HG03571 (cell line): Measurements from ENCODE around the gene MUC3A.

Experiments
- ATAC-seq: cut with Tn5 transposase; IDR thresholded peaks from one replicate; pipeline ENCODE4 v1.9.1; 2021; ENCODE audit not compliant: unreplicated experiment

Gene MUC3A

DNA sequence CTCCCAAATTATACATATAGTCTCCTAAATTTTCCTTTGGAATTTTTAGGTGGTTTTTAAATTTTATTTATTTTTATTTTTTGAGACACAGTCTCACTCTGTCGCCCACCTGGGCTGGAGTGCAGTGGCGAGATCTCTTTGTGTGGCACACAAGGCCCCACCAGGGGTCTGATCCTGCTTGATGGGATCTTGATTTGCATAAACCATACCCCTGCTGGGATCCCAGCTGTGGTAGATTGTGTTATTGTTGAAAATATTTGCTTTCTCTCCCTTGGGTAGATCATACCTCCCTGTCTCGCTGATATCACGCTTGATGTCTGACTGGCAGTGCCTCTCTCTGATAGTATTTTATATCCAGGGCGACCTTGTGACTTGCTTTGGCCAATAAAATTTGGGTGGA lies 5.6 kb upstream of the MUC3A start:
- ATAC-seq = no peak

- no peak for ATAC-seq
Observed at GRCh38 chr7:100944138-100944537, 5.2 kb upstream of the MUC3A start.

GRCh38 chr7:100946111-100946510 lies 3.2 kb upstream of the MUC3A start:
- no peak for ATAC-seq

DNA sequence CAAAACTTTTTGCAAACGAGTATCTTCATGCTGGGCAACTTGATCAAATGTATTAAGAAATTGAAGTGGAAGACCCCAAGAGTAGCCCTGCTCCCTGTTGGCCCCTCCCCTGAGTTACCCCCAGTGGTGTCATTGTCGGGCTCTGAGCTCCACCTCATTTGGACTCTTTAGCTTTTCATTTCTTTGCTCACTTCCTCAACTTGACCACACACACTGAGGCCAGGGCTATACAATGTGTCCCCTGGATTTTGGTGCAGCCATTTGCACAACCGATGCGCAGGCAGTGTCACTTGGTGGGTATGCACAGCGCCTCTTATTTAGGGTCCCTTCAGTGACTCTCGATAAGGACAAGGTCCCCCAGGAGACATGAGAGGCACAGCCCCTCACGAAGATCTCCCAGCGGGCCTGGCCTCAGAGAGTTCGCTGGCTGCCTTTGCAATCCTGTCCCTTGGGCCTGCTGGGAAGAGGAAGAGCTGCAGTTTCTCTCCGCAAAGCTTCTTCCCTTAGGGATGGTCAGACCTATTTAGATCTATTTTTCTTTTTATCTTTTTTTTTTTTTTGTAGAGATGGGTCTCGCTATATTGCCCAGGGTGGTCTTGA lies 2.5 kb upstream of the MUC3A start:
- no peak for ATAC-seq

GRCh38 chr7:100947792-100948191 lies 1.5 kb upstream of the MUC3A start:
- no peak for ATAC-seq

- no peak for ATAC-seq
Observed at GRCh38 chr7:100949933-100950443, 654 bp downstream of the MUC3A start.

DNA sequence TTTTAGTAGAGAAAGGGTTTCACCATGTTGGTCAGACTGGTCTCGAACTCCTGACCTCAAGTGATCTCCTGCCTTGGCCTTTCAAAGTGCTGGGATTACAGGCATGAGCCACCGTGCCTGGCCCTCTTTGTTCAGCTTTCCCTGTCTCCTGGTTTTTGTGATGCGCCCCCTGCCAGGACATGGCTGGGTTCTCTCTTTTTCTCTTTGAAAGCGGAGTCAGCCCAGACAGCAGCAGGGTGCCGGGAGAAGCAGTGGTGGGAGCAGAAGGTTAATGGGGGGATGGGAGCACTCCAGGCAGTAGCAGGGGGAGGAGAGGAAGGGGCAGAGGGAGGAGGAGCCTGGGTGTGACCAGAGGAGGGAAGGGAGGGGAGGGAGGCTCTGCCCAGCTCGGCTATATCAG lies 1.8 kb downstream of the MUC3A start:
- ATAC-seq = no peak

GRCh38 chr7:100951888-100952560 lies 2.7 kb downstream of the MUC3A start:
- ATAC-seq = no peak

DNA sequence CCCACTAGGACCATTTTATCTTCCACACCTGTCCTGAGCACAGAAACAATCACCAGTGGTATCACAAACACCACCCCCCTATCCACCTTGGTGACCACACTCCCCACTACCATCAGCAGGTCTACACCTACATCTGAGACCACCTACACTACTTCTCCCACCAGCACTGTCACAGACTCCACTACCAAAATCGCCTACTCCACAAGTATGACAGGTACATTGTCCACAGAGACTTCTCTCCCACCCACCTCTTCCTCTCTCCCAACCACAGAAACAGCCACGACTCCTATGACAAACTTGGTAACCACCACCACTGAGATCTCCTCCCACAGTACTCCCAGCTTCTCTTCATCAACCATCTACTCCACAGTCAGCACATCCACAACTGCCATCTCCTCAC lies 3.3 kb downstream of the MUC3A start:
- no peak for ATAC-seq

GRCh38 chr7:100957832-100958421 lies 8.6 kb downstream of the MUC3A start:
- no peak for ATAC-seq

DNA sequence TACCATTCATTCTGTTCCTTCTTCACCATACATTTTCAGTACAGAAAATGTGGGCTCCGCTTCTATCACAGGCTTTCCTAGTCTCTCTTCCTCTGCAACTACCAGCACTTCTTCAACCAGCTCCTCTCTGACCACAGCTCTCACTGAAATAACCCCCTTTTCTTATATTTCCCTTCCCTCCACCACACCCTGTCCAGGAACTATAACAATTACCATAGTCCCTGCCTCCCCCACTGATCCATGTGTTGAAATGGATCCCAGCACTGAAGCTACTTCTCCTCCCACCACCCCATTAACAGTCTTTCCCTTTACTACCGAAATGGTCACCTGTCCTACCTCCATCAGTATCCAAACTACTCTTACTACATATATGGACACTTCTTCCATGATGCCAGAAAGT lies 10.6 kb downstream of the MUC3A start:
- no peak for ATAC-seq

- ATAC-seq = no peak
Observed at GRCh38 chr7:100962537-100962936, 13.2 kb downstream of the MUC3A start.

- ATAC-seq = no peak
Observed at GRCh38 chr7:100963386-100963785, 14.1 kb downstream of the MUC3A start.

GRCh38 chr7:100963874-100964273 lies 14.5 kb downstream of the MUC3A start:
- ATAC-seq = no peak

DNA sequence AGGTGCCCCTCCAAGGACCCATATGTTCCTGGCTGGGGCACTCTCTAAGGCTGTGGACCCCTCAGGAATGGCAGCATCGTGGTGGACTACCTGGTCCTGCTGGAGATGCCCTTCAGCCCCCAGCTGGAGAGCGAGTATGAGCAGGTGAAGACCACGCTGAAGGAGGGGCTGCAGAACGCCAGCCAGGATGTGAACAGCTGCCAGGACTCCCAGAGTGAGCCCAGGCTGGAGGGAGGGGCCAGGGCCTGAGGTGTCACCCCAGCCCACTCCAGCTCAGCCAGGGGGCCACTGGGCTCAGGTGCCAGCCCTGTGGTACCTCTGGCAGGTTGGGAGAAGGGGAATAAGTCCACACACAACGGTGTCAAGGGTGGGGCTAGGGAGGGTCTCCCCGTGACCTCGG lies 15.3 kb downstream of the MUC3A start:
- ATAC-seq = no peak

DNA sequence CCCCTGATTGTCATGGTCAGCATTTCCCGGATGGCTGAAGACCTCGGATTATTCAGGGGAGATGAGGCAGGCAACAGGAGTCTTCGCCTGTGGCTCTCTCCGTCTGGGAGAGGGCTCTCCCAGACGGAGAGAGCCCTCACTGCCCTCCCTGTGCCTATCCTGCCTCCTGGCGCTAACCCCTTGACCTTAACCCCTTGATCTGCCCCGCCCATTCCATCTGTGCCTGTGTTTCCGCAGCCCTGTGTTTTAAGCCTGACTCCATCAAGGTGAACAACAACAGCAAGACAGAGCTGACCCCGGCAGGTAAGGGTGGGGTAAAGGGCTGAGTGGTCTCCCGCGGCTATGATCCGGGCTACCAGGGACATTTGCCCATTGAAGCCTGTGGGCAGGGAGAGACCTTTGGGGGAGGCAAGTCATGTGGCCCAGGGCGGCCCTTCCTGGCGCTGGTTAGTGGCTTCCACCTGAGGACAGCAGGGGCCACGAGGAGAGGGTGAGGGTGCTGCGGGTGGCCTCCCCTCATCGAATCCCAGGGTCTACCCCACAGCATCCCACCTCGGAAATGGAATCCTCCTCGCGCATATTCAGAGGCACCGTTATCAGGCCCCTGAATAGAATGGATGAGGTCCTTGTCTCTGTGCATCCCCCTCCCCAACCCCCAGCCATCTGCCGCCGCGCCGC lies 15.8 kb downstream of the MUC3A start:
- no peak for ATAC-seq

DNA sequence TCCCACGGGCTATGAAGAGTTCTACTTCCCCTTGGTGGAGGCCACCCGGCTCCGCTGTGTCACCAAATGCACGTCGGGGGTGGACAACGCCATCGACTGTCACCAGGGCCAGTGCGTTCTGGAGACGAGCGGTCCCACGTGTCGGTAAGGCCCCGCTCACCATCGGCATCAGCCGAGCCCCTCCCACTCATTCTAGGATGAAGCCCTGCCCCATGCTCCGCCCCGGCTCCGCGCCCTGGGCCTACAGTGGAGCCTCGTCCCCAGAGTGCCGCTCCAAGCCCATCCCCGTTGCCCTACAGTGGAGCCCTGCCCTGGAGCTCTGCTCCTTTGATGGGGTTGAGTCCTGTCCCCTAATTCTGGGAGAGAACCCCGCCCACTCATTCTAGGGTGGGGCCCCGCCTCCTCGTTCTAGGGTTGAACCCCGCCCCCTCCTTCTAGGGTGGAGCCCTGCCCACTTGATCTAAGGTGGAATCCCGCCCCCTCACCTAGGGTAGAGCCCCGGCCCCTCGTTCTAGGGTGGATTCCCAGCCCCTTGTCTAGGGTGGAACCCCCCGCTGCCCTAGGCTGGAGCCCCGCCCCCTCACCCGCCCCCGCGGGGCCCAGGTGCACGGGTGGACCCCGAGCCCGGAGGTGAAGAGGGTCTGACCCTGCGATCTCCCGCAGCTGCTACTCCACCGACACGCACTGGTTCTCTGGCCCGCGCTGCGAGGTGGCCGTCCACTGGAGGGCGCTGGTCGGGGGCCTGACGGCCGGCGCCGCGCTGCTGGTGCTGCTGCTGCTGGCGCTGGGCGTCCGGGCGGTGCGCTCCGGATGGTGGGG lies 16.6 kb downstream of the MUC3A start:
- ATAC-seq = no peak

DNA sequence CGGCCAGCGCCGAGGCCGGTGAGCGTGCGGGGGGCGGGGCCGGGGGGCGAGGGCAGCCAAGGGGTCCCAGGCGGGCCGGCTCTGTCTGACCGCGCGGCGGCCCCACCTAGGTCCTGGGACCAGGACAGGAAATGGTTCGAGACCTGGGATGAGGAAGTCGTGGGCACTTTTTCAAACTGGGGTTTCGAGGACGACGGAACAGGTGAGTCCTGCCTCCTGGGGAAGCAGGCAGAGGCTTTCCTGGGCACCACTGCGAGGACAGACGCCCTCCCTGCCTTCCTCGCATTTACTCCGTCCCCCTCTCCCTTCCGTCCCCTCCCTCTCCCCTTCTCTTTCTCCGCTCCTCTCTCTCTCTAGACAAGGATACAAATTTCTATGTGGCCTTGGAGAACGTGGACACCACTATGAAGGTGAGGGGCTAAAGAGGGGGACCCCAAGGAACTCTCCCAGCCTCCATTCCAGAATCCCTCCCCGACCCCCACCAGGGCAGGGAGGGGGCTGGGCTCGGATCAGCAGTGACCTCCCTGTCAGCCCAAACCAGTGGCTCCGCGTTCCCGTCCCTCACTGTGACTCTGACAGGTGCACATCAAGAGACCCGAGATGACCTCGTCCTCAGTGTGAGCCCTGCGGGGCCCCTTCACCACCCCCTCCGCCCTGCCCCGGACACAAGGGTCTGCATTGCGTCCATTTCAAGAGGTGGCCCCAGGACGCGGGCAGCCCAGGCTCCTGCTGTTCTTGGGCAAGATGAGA lies 17.4 kb downstream of the MUC3A start:
- no peak for ATAC-seq

GRCh38 chr7:100967292-100967863 lies 18.0 kb downstream of the MUC3A start:
- no peak for ATAC-seq

- ATAC-seq = no peak
Observed at GRCh38 chr7:100968031-100968430, 18.7 kb downstream of the MUC3A start.
